B cell (primary cell): ENCODE data around the gene MAPK9. TPM values are rescaled to one million over a fixed set of nuclear protein-coding genes. Genes with fewer than 3 reads are reported as not detected.

Source experiments
- ATAC-seq: fragments of 200-7000 bp; cut with Tn5 transposase; one replicate; pipeline ENCODE4 v1.10.0; 2021; ENCODE audit warnings: low read depth, mild to moderate bottlenecking, moderate number of reproducible peaks, moderate library complexity
- CTCF ChIA-PET: fragments of 350-600 bp; sonication (Branson Sonifier 250); formaldehyde crosslinking; loops from one replicate; lab custom pipeline; 2021; ENCODE audit warnings: antibody characterized with exemption, inconsistent platforms; lab: Charles Lee
- POLR2A ChIA-PET: fragments of 350-600 bp; sonication (Branson Sonifier 250); formaldehyde crosslinking; loops from one replicate; lab custom pipeline; 2021; ENCODE audit warnings: antibody characterized with exemption; lab: Charles Lee
- DNase-seq: peaks from one replicate; pipeline ENCODE4 v3.0.0; 2013
- H2AFZ ChIP-seq: 2 replicates; pipeline ENCODE4 v1.6.1; 2012; ENCODE audit warnings: mild to moderate bottlenecking, low read depth, low read length; ENCODE audit not compliant: insufficient read depth, poor library complexity, severe bottlenecking
- H3K27ac ChIP-seq, 2 donors: 1 replicate in 1 of 2; 2 replicates in 1 of 2; pipeline ENCODE4 v1.5.1; 2012 to 2013; ENCODE audit warnings: low read length in 2 of 2, mild to moderate bottlenecking in 2 of 2, moderate library complexity in 1 of 2
- H3K27me3 ChIP-seq, 4 experiments: fragments of 200-600 bp in 1 of 4; sonication (generic) in 1 of 4; replicated peaks in 1 of 4; 1 replicate in 2 of 4; 2 replicates in 2 of 4; pipeline versions ENCODE4 v1.6.1 to v1.7.0; 2013 to 2016; ENCODE audit warnings: low read length in 3 of 4, mild to moderate bottlenecking in 2 of 4, mixed read lengths in 1 of 4, moderate library complexity in 1 of 4; ENCODE audit not compliant: insufficient read depth in 4 of 4, control insufficient read depth in 3 of 4; ENCODE audit errors: control extremely low read depth in 1 of 4
- H3K36me3 ChIP-seq, 2 experiments: replicated peaks in 1 of 2; 1 replicate in 1 of 2; 2 replicates in 1 of 2; pipeline versions ENCODE4 v1.6.1 to v1.7.1; 2013; ENCODE audit warnings: low read length in 1 of 2; ENCODE audit not compliant: insufficient read depth in 2 of 2, control insufficient read depth in 1 of 2; ENCODE audit errors: control extremely low read depth in 1 of 2, extremely low read depth in 1 of 2
- H3K4me1 ChIP-seq, 2 donors: fragments of 200-600 bp in 1 of 2; sonication (generic) in 1 of 2; 1 replicate in 1 of 2; 2 replicates in 1 of 2; pipeline versions ENCODE4 v1.5.1 to v1.6.1; 2013 to 2017; ENCODE audit warnings: low read length in 2 of 2; ENCODE audit not compliant: control insufficient read depth in 2 of 2, insufficient read depth in 2 of 2
- H3K4me2 ChIP-seq: replicated peaks from 2 replicates; pipeline ENCODE3; 2012; ENCODE audit warnings: mild to moderate bottlenecking, low read depth, low read length; ENCODE audit not compliant: poor library complexity, severe bottlenecking
- H3K4me3 ChIP-seq, 5 experiments: fragments of 200-600 bp in 1 of 5; sonication (generic) in 1 of 5; 1 replicate in 3 of 5; 2 replicates in 2 of 5; pipeline versions ENCODE4 v1.5.1 to v1.7.0; 2011 to 2016; ENCODE audit warnings: low read length in 4 of 5, mild to moderate bottlenecking in 4 of 5, low read depth in 2 of 5, control low read depth in 1 of 5, moderate library complexity in 1 of 5; ENCODE audit not compliant: insufficient read depth in 1 of 5; ENCODE audit errors: control extremely low read depth in 1 of 5, extremely low read depth in 1 of 5
- H3K79me2 ChIP-seq: fragments of 200-600 bp; sonication (generic); one replicate; pipeline ENCODE4 v1.6.0; 2016; ENCODE audit warnings: low read length; ENCODE audit not compliant: control insufficient read depth, insufficient read depth
- H3K9ac ChIP-seq: fragments of 200-600 bp; sonication (generic); 2 replicates; pipeline ENCODE4 v1.6.1; 2017; ENCODE audit warnings: mild to moderate bottlenecking, low read length, moderate library complexity
- H3K9me3 ChIP-seq, 3 donors: one replicate each; pipeline versions ENCODE4 v1.6.1 to v1.7.1; 2013; ENCODE audit warnings: low read length in 2 of 3; ENCODE audit not compliant: control insufficient read depth in 2 of 3, insufficient read depth in 1 of 3; ENCODE audit errors: control extremely low read depth in 1 of 3
- H4K20me1 ChIP-seq: 2 replicates; pipeline ENCODE4 v1.6.0; 2012; ENCODE audit warnings: mild to moderate bottlenecking, low read length; ENCODE audit not compliant: insufficient read depth, control insufficient read depth, poor library complexity, severe bottlenecking
- H3K27ac Mint-ChIP-seq: one replicate; pipeline ENCODE4 v1.8.0; 2021; ENCODE audit warnings: mixed read lengths
- H3K27me3 Mint-ChIP-seq: one replicate; pipeline ENCODE4 v1.8.0; 2021; ENCODE audit warnings: mixed read lengths
- H3K4me1 Mint-ChIP-seq: one replicate; pipeline ENCODE4 v1.8.0; 2021; ENCODE audit warnings: mixed read lengths
- H3K4me3 Mint-ChIP-seq: one replicate; pipeline ENCODE4 v1.8.0; 2021; ENCODE audit warnings: mixed read lengths
- H3K9me3 Mint-ChIP-seq: one replicate; pipeline ENCODE4 v1.8.0; 2022; ENCODE audit warnings: mixed read lengths; ENCODE audit not compliant: insufficient read depth
- CTCF ChIP-seq: fragments of 200-600 bp; IDR thresholded peaks from one replicate; pipeline ENCODE4 v1.8.0; 2022; ENCODE audit warnings: antibody characterized with exemption, mild to moderate bottlenecking
- EZH2 ChIP-seq: IDR thresholded peaks from 2 replicates; pipeline ENCODE4 v1.6.1; 2012; ENCODE audit warnings: borderline replicate concordance, low read depth, mild to moderate bottlenecking, moderate library complexity, low read length; ENCODE audit not compliant: insufficient read depth, poor library complexity, severe bottlenecking
- WGBS: methylation state at CpG from one replicate; pipeline ENCODE4 v1.1.5; 2013; ENCODE audit warnings: missing lambda C conversion rate; ENCODE audit not compliant: insufficient coverage; 5-methylcytosine and 5-hydroxymethylcytosine counted together
- intact Hi-C: fragments of 100-400 bp; cut with micrococcal nuclease; formaldehyde crosslinking; loops from one replicate; pipeline ENCODE4 v1.10.0; 2022
- polyA plus RNA-seq: library from polyadenylated mRNA; depleted of rRNA; stranded (reverse); fragments of >200 nt; gene quantifications from 2 replicates; pipeline ENCODE4 v1.2.3, GENCODE V29; 2012
- total RNA-seq, 2 donors: library from RNA; stranded (reverse); fragments of 120-200 nt in 1 of 2; gene quantifications; 1 replicate in 1 of 2; 2 replicates in 1 of 2; pipeline versions ENCODE4 v1.2.3 to v1.2.4, GENCODE V29; 2013 to 2022

The MAPK9 gene
- total and polyA plus RNA-seq, 2 donors (not counting 1 experiment from before 2014, with no cell fraction given), result 19.7 to 40.4 TPM

DNA sequence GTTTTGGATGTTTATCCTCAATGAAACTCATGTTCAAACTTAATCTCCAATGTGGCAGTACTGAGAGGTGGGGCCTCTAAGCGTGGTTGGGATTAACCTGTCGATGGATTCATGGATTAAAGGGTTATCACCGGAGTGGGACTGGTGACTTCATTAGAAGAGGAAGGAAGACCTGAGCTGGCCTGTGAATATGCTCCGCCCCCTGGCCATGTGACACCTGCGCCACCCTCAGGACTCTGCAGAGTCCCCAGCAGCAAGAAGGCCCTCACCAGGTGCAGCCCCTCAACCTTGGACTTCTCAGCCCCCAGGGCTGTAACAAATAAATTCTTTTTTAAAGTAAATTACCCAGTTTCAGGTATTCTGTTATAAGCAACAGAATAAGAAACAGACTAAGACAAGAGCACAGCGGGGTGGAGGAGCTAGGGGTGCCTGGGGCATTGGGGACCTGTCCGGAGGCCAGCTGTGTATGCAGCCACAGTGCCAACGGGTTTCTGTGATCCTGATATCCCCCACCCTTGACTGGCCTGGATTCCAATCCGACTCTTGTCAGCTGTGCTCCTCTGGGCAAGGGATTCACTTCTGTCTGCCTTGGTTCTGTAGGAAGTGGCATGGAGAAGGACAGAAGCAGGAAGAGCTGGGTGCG is 3.2 kb upstream of the MAPK9 start:
- Histone ChIP-seq H3K36me3 (no peaks in the 10 kb centered on the region), H3K79me2 (peaks cover 19% of the 10 kb centered on the region), H3K27me3 (no peaks in the 10 kb centered on the region), H3K4me3 (no peak overlapping the region), H3K9ac (no peak overlapping the region), H3K4me1 (peaks cover 32 to 38% of the 10 kb centered on the region in 2 donors), H2AFZ (peak overlapping the region; percentile 39), H4K20me1 (peaks cover 14% of the 10 kb centered on the region), H3K9me3 (no peaks in the 10 kb centered on the region), H3K4me2 (no peak overlapping the region), H3K27ac (peak overlapping the region in 1 of 2 donors; percentile 95)
- intact Hi-C loops, result loop anchor here (5.0 kb wide), 1 partner anchor 563 kb away; the partner anchor contains the start of gene MAML1
- Mint-ChIP-seq H3K4me1 (peaks cover 41% of the 10 kb centered on the region), H3K27me3 (peaks cover 3% of the 10 kb centered on the region), H3K4me3 (no peak overlapping the region), H3K9me3 (no peaks in the 10 kb centered on the region), H3K27ac (no peak overlapping the region)
- ChIA-PET POLR2A (interaction anchor here (0.6 kb wide), 1 partner anchor 1655 kb away, joined by 4 read pairs; no protein-coding TSS in a partner anchor), CTCF (interaction anchor here (0.6 to 5.2 kb wide), 7 partner anchors 15 to 178 kb away, joined by 3 to 109 read pairs (median 9); partner anchors contain the start of gene GFPT2)
- 78% methylated on average over 7 of the region's 10 CpGs for WGBS
- DNase-seq (no peak), ATAC-seq (no peak)
- no peak for TF ChIP-seq EZH2
- TF ChIP-seq CTCF, result no peak

DNA sequence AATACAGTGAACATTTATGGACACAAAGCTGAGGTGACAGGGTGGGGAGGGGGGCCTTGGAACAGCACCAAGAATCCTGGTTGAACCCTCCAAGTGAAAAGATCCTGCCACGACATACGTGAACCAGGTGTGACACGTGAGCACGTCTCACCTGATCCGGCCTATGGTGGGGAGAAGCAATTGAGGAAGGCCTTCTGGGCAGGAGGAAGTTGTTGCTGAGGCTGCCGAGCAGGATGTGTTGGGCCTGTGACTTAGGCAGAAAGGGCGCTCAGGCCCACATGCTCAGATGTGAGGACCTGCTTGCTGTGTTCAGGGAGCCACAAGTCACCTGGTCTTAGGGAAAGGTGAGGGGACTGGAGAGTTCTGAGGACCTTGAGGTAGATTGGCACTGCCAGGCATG is 2.5 kb upstream of the MAPK9 start:
- no peaks in the 10 kb centered on the region for H3K9me3 ChIP-seq
- no peak overlapping the region for H3K9ac ChIP-seq
- no peaks in the 10 kb centered on the region for H3K9me3 Mint-ChIP-seq
- 35% methylated on average over 7 of the region's 7 CpGs for WGBS
- H3K27me3 ChIP-seq, result no peaks in the 10 kb centered on the region
- ATAC-seq (no peak), DNase-seq (peak; percentile 71)
- H3K4me2 ChIP-seq, result no peak overlapping the region
- H3K4me3 ChIP-seq, result no peak overlapping the region
- no peaks in the 10 kb centered on the region for H3K36me3 ChIP-seq
- ChIA-PET POLR2A (interaction anchor here (0.6 to 1.5 kb wide), 2 partner anchors 21 to 1655 kb away, joined by 3 to 4 read pairs; no protein-coding TSS in a partner anchor), CTCF (interaction anchor here (0.6 to 5.2 kb wide), 8 partner anchors 10 to 179 kb away, joined by 3 to 109 read pairs (median 8); partner anchors contain the start of gene GFPT2)
- peaks cover 21% of the 10 kb centered on the region for H4K20me1 ChIP-seq
- H3K4me1 ChIP-seq, result peaks cover 32 to 38% of the 10 kb centered on the region in 2 donors
- intact Hi-C loops, result loop anchor here (5.0 kb wide), 1 partner anchor 562 kb away; the partner anchor contains the start of gene MAML1
- TF ChIP-seq EZH2 (no peak), CTCF (no peak)
- peaks cover 44% of the 10 kb centered on the region for H3K4me1 Mint-ChIP-seq
- peak overlapping the region; percentile 84 for H3K27ac Mint-ChIP-seq
- peaks cover 3% of the 10 kb centered on the region for H3K27me3 Mint-ChIP-seq
- peaks cover 25% of the 10 kb centered on the region for H3K79me2 ChIP-seq
- H3K4me3 Mint-ChIP-seq, result no peak overlapping the region
- H2AFZ ChIP-seq, result peak overlapping the region; percentile 39
- H3K27ac ChIP-seq, result peak overlapping the region; percentile 46 to 95
